GM12875 (cell line): ENCODE results near the gene IL12B.

Source experiments
- H3K4me3 ChIP-seq: one replicate; pipeline ENCODE4 v1.5.1; 2011; ENCODE audit warnings: low read depth, low read length, control low read depth
- TF ChIP-seq, protein P1 (sequence below): IDR thresholded peaks from 2 replicates; pipeline ENCODE4 v1.5.1; 2011; ENCODE audit warnings: low read depth, mild to moderate bottlenecking, control low read depth, inconsistent platforms, low read length, moderate library complexity, borderline replicate concordance; ENCODE audit not compliant: insufficient read depth

Gene IL12B

GRCh38 chr5:159339460-159339859, 9.2 kb upstream of the IL12B start:
- TF ChIP-seq, protein P1, sequence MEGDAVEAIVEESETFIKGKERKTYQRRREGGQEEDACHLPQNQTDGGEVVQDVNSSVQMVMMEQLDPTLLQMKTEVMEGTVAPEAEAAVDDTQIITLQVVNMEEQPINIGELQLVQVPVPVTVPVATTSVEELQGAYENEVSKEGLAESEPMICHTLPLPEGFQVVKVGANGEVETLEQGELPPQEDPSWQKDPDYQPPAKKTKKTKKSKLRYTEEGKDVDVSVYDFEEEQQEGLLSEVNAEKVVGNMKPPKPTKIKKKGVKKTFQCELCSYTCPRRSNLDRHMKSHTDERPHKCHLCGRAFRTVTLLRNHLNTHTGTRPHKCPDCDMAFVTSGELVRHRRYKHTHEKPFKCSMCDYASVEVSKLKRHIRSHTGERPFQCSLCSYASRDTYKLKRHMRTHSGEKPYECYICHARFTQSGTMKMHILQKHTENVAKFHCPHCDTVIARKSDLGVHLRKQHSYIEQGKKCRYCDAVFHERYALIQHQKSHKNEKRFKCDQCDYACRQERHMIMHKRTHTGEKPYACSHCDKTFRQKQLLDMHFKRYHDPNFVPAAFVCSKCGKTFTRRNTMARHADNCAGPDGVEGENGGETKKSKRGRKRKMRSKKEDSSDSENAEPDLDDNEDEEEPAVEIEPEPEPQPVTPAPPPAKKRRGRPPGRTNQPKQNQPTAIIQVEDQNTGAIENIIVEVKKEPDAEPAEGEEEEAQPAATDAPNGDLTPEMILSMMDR = no peak
- H3K4me3 ChIP-seq = no peak overlapping the region

GRCh38 chr5:159338118-159338517, 7.8 kb upstream of the IL12B start:
- TF ChIP-seq, protein P1 = no peak
- no peak overlapping the region for H3K4me3 ChIP-seq

GRCh38 chr5:159337016-159337955, 7.0 kb upstream of the IL12B start:
- no peak overlapping the region for H3K4me3 ChIP-seq
- TF ChIP-seq, protein P1 = no peak

GRCh38 chr5:159336586-159336985, 6.3 kb upstream of the IL12B start:
- TF ChIP-seq, protein P1 = no peak
- no peak overlapping the region for H3K4me3 ChIP-seq

DNA sequence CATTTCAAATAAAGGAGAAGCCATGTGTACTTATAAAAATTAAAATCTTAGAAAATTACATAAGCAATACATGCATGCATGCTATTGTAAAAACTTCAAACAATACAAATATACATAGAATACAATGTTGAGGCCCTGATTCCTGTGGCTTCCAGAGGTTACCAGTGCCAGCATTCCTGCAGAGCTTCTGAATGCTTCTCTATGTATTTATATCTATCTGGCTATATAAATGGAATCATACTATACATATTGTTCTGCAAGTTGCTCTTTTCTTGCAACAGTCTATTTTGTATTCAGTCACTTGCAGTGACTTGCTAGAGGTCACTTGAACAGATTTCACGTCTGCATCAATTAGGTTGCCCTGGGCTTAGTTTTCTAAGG, 3.2 kb upstream of the IL12B start:
- TF ChIP-seq, protein P1 = no peak

GRCh38 chr5:159332800-159333544, 2.7 kb upstream of the IL12B start:
- TF ChIP-seq, protein P1 = no peak
- H3K4me3 ChIP-seq = no peak overlapping the region

More for the DNA sequence above, 3.2 kb upstream of the IL12B start:
- H3K4me3 ChIP-seq = no peak overlapping the region
